SIG-M5 (cell line): ENCODE measurements around the gene MACROD2.
A peak's percentile ranks its signal among the peaks of the same experiment; 100 is the strongest.

Experiments
- DNase-seq: peaks from one replicate; lab custom pipeline; 2025; lab: John Stamatoyannopoulos, UW

The MACROD2 gene

DNA sequence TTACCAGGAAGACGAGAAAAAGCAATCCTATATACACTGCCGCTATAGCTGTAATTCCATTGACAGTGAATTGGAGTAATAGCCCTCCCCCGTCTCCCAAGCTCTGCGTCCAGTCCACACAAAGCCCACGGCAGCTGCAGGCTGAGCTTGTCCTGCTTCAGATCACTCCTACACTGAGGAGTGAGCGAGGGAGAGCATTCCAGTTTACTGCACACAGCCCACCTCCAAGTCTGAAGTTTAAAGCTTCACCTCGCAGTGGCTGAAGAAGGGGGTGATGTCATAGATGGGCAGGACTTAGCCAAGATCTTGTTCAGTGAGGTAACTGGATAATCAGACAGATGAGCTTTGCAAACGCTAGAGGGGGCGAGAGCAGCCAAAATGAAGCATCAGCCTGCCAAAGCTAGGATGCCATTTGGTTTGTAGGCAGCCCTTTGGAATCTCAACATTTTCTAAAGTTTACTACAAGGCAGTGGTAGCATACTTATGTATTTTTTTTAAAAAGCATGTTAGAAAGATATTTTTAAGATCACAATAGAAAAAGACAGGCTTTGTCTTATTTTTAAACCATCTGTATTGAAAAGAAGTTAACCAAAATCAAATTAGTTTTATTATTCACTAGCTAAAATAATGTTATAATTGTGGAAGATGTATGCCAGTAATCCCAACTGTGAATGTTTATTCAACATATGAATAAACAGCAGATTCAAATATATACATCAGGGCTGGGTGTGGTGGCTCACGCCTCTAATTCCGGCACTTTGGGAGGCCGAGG lies 342.3 kb downstream of the MACROD2 start, which contains the start of gene FLRT3:
TSS of gene FLRT3 (minus strand) at position 213 of the 772 bp plus-strand sequence. CDS start 10,106 bp downstream, outside the sequence.
- peak; percentile 5 for DNase-seq

DNA sequence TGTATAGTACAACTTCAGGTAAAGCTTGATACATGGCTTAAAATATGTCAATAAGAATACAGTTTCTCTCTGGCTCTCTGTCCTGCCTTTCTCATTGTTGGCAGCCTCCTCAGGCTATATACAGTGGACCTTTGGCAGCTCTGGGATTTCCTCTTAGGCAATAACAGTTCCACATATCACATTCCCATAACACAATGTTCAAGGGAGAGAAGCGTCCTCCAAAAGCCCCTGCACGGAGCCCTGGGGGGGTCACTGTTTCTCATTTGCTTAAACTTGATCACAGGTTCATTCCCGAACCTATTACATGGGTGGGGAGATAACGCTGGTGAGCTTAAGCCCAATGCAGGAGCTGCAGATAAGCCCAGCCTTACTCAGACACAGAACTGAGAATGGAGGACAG lies 346.5 kb downstream of the MACROD2 start:
- no peak for DNase-seq

DNA sequence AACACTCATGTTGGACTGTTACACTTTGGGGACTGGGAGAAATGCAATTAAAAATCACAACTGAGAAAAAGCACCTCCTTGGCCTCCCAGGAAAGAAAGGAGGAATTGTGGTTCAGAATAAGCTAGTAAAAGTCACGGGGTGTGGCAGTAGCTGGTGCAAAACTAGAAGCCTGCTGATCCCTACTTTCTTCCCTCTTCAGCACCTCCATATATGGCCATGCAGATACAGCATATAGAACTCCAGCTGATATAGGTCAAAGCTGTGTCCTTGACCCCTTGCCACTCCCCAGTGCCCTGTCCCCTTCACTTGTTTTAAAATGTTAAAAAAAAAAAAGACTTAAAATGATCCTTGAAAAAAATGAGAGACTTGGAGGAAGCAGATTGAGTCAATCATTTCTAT lies 347.6 kb downstream of the MACROD2 start:
- no peak for DNase-seq

DNA sequence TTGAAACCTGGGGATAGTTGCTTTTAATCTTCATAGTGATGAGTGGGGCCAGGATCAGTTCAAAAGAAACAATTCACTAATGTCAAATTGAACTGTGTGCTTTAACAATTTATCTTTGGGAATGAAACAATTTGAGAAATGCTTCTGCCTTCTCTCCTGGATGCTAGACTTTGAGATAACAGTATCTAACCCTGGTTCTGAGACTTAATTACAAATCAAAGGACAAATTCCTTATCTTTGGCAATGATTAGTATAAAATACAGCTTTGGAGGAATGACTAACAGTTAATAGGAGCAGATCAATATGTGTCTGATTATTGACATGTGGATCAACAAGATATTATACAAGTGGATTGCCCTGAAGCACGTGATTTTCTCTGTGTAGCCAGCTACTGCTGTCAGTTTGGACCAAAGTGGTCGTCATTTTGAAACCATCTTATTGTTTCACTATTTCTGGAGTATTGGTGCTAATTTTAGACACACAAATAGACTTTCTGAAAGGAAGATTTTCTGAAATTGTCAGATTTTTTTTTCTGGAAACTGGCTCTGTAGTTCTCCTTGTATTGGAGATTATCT lies 348.3 kb downstream of the MACROD2 start:
- DNase-seq = no peak

DNA sequence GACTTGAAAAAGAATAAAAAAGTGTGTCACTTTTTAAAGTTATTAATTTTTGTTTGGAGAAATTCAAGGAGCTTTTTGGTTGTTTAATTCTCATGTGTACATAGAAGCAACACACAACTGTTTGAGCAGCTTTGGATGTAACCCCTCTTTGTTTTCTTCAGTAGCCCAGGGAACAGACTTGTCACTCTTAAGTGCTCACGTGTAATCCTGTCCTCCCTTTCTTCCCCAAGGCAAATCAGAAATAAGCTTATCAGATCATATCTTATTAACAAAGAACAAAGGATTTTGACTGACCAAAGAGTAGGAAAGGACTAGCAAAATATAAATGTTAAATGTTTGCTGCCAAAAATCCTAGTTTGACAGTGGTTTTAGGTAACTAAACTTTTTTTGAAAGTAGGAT lies 349.4 kb downstream of the MACROD2 start:
- DNase-seq = no peak

DNA sequence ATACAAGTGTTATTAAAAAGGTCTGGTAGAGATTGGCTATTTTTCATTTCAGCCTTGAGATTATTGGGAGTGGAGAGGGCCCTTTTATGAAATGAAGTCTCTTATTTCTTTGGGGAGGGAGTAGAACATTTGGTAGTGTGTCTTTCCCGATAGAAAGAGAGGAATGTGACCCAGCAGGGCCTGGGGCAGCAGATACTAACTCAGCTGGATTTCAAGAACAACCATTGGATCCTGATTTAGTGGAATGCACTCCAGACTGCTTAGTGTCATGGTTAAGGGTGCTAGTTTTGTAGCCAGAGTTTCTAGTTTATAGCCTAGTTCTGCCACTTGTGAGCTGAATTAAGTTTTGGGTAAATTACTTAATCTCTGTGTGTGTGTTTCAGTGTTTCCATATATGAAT lies 360.5 kb downstream of the MACROD2 start:
- DNase-seq = no peak

DNA sequence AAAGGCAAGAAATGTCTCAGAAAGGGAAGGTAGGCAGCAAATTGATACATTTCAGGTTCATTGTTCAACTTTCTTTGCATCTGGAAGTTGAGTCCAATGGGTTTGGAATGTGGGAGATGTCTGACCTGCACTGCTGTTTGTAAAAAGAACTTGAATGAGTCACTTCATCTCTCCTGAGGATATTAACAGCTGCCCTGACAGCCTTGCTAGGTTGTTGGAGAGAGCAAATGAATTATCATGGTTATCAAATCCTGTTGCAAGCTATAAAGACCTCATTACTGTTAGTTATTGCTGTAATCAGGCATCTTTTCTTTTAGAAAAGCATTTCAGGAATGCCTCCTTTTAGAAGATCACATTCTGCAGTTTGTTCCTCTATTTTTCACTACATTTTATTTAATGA lies 365.1 kb downstream of the MACROD2 start:
- DNase-seq = no peak

DNA sequence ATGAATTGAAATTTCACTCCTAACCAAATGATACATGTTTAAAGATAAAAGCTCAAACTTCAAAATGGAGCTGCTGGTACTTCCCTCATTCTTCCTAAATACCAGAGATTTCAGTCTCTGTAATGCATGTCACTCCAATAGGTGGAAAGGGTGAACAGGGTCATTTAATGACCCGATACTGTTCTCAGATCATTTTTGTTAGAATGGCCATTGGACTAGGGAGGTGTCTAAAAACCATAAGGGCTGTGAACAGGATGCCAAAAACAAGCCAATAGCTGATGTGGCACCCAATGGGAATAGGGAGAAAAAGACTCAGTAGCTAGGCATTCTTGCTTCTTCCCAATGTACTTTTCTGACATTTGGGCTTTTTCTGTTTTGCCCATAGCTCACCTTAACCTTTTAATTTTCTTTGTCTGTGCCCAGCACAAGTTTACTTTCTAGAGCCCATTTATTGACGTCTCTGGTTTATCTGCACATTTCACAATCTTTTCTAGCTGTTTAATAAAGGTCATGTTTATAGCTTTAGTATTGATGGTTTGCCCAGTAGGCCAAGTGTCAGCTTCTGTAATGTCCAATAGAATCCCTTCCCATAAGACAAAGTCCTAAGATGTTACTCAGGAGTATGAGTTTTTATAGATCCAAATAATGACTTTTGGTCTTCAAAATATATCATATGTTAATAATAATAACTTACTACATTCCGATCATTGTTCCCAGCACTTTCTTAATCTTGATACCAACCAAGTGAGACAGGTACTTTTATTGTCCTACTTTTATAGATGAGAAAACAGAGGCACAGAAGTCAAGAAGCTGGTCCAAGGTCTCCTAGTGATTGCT lies 366.4 kb downstream of the MACROD2 start:
- DNase-seq = no peak

DNA sequence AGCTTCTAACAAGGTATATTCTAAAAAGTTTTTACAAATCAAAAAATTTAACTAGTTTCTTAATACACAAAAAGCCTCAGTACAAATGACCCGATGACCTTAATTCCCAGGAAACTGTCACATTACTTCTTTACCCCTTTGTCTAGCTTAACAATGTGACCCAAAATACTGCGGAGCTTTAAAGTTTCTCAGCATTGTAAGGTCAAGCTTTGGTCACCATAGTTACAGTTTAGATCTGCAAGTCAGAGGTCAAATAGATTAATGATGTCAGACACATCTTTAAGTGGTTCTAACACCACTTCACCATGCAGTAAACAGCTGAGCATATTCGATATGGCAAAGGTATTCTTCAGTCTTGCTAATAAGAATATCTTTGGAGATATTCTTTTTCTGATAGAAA lies 378.9 kb downstream of the MACROD2 start:
- no peak for DNase-seq

DNA sequence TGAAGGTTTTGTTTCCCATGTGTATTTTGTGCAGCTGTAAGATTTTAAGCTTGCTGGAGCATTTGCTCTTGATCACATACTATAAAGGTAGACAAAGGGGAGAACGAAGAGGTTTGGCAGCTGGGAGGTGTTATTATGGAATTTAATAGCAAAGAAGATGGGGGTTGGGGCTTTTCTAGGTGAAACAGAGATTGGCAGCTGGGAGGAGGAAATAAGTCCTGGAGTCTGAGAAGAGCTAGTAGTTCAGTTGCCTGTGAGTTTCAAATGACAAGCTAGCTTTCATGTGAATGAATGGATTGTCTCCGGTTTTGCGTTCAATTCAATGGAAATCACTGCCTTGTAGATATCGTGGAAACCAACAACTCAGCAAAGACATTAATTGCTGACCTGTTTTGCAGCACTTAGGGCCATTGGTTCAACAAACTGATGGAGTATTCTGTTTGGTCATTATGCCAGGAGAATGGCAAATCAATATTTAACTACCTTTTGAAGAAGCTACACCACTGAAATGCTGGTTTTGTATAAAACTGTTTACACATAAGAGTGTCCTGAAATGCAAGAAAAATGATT lies 380.2 kb downstream of the MACROD2 start:
- no peak for DNase-seq

DNA sequence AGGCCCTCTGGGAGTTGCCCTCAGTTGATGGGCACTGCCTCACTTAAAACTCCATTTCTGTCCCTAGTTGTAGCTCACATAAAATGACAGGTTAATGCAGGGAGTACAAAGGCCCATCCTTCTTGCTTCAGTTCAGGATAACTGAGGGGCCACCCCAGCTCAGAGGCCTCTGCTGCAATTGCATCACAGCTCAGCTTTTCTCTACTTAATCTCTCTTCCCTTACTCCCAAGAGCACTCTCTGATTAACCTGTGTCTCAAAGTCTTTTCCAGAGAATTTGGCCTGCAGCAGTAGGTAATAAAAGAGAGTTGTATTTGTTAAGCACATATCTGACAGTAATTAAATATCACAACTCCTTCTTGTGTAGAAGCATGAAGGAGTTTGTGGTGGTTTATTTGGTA lies 383.0 kb downstream of the MACROD2 start:
- DNase-seq = no peak

DNA sequence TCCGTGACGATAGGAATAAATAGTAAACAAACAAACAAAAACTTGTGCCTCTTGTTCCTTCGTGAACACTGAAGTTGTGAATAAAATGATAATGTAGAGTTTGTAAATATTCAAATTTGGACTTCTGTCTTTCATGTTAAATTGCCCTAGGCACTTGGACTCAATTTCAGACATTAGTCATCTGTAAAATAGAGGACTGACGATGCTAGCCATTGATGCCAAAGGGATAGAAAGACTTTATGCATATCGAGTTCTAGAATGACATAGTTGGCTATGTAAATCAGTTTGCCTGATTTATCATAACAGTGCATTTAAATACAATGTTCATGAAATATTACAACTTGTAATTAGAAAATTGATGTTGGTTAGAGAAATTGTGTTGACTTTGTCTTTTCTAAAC lies 388.0 kb downstream of the MACROD2 start:
- DNase-seq = no peak

DNA sequence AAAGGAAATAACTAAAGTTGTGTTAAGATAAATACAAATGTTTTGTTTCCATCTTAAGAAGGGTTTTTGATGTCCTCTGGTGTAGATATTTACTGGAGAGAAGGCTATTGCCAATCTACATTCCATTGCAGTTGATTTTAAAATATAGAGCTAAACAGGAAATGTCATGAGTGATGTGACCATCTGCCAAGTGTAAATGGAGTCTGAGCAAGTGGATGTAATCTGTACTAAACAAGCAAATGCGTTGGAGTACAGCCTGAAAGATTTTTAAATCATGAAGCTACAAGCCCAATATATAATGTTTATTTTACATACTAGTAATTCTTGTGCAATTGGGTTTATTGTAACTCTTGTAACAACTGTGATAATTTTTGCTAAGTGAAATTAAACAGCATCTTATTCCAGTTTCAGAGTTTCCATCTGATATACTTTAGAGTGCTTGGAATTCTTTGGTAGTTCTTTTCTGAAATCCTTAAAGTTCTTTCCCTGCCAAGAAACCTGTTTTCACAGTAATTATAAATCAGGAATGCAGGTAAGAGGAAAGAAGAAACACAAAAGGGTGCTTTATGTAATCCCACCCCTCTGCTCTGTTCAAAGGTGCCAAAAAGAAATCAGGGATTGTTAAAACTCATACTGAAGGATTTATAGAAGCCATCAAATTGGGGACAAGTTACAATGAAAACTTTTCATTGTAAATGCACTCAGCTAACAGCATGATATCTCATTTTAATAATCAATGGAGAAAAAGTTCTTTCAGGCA lies 389.3 kb downstream of the MACROD2 start:
- no peak for DNase-seq

DNA sequence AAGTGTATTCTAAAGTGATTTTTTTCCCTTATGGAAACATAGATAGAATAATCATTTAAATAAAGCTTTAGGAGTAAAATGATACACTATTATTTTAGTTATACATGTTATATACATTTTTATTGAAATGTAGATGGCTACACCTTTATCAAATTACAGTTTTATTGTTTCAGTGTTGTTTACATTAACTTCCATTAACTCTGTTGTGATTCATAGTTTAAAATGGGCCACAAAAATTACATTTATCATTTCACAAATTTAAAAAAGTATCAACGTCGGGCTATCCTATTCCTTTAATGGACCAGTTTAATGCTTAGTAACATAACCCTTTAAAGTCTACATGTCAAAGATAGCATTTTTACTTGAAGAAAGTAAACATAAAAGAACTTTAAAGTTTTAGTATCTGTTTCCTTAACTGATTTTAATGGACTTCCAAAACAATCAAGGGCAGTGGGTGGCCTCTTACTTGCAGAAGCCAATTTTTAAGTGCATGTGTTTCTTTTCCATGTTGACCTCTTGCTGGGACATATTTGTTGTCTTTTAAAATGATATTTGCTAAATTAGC lies 389.9 kb downstream of the MACROD2 start:
- DNase-seq = no peak

DNA sequence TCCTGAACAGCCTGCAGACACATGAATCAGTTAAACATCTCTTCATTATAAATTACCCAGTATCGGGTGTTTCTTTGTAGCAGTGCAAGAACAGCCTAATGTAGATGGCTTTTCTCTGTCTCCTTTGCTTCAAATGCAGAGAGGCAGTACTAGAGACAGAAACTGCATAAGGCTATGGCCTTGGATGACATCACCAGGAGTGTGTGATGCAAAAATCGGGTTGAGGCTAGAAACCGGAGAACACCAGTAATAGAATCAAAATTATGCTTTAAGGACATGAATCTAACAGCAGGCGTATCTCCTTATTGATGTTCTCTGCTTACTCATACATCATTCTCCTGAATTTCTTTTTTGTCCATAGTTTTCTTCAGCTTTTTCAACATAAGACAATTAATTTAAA lies 391.4 kb downstream of the MACROD2 start:
- no peak for DNase-seq

DNA sequence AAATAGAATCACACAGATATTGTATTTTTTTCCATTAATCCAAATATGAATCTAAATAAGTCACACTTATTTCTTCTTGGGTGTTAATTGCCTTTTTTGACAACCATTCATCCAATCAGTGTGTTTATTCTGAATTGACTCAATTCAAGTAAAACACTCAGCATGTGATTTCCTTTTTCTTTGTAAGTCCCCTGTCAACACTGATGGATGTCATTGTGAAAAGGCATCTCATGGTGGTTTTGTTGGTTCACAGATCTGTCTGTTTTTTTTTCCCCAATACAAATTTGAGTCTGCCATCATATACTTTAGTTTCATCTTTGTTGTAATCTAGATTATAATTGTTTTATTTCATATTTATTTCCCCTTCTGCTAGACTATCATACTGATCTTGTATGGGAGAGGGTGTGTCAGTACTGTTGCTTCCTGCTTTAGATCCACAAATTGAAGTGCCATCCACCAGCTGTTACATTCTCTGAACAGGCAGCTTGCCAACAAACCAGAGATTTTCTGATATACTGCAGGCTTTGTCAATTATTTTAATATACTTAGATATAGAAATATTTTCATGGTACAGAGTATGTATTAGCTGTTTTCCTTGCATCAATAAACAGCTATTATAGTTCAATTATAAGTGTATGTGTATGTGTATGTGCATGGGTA lies 406.3 kb downstream of the MACROD2 start:
- no peak for DNase-seq

DNA sequence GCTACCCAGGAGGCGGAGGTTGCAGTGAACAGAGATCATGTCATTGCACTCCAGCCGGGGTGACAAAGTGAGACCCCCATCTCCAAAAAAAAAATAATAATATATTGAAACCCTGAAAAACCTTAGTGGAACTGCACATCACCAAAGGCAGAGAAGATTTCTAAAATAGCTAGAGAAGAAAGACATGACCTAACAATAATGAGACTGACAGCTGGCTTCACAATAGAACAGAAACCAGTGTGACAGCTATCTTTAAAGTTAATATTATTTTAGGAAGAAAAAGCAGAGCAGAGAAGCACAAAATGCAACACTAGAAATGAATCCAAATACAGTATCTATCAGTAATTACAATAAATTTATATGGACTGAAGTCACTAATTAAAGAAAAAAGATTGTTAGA lies 409.2 kb downstream of the MACROD2 start:
- DNase-seq = no peak

DNA sequence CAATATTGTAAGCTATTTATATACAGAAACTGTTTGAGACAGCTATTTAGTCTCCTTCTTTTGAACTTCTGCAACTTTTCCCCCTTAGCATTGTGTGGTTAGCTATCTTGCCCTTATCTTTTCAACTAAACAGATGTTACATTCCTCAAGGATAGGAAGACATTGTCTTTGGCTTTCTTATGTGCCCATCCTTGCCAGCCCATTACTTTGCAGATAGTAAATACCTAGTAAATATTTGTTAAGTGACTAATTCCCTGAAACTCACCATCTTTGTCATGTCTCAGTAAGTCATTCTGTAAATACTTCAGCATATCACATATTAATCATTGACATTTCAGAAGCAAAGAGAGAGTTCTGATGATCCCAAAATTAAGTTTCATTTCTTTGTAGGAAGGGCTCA lies 411.2 kb downstream of the MACROD2 start:
- no peak for DNase-seq

DNA sequence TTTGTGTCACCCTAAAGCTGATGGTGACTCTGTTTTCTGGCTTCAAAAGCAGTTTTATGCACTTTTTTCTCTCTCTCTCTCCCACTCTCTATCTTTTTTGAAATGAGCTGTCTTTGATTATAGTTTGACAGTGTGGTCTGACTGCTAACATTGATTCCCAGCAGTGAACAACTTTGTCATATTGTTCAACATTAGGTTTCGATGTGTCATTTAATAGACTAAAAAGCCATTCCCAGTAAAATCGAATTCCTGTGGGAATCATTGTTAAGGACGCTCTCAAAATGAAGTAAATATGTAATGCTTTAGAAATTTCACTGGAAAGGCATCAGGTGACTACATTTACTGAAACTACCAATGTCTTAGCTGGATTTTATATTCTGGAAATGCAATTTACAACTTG lies 412.0 kb downstream of the MACROD2 start:
- DNase-seq = no peak

DNA sequence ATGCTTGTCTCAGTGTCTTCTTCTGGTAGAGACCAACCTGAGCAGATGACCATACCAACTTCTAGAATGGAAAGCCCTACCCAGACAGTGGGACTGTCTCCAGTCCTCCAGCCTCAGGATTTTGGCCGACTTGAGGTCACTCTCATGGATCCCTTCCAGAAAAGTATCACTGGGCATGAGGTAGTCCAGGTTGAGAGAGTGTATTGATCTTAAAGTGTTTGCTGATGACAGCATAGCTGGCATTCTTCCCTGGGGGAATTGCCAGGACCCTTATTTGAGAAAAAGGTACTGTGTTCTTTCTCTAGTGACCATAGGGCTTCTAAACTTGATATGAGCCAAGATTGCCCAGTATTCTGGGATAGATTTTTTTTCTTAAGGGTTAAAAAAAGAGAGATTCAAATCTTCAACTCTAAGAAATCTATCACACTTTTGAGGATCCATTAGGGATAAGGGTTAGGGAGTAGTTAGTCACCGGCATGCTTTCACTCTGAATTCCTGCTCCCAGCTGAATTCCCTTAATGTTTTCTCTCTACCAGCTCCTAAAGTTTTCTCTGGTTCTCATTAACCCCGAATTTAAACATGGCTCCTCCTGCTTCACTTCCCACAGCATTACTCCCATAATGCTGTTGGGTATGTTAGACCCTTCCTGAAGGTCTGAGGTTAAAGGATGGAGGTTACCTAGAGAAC lies 415.7 kb downstream of the MACROD2 start:
- DNase-seq = no peak
